Suppressor macrophage treated with lipopolysaccharide for 4 hours (primary cell): ENCODE data around the gene CMIP.
"Not testable (repeated sequence)": the region's sequence is repeated elsewhere in the genome, so short reads cannot be mapped to it uniquely, and the experiment has no call there.

Experiments
- DNase-seq: peaks from one replicate; pipeline ENCODE4 v3.0.0-alpha.2; 2020

CMIP gene

DNA sequence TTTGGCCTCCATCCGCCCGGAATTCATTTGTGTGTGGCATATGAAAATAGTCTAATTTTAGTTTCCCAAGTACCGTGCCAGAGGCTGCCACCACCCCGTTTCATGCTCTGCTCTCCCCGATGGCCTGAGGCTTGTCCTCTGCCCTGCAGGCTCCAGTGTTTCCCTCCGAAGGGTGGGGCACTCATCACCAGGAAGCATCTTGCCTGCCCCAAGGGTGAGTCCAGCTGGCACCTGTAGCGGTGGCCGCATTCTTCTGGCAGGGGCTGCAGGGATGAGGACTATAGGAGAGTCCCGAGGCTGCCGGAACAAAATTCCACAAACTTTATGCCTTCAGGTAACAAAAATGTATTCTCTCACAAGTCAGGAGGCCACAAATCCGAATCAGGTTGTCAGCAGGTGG lies 23.1 kb upstream of the CMIP start:
- DNase-seq = no peak

DNA sequence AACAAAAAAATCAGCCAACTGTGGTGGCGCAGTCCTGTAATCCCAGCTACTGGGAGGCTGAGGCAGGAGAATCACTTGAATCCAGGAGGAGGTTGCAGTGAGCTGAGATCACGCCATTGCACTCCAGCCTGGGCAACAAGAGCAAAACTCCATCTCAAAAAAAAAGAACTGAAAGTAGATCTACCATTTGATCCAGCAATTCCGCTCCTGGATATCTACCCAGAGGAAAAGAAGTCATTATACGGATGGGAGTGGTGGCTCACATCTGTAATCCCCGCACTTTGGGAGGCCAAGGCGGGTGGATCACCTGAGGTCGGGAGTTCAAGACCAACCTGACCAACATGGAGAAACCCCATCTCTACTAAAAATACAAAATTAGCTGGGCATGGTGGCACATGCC lies 22.5 kb upstream of the CMIP start:
- DNase-seq = not testable (repeated sequence)

DNA sequence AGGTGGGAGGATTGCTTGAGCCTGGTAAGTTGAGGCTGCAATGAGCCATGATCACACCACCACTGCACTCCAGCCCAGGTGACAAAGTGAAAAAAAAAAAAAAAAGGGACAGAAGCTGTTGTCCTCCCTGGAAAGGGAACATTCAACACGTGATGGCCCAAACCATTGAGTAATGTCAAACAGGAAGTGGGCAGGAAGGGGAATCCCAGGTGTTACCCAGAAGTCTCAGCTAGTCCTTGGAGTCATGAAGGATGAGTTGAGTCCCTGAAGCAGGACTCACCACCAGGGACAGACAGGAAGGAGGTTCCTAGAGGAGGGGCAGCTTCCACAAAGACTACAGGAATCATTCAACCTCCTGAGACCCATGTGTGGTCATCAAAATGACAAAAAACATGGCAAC lies 19.8 kb upstream of the CMIP start:
- peak; percentile 85 for DNase-seq

DNA sequence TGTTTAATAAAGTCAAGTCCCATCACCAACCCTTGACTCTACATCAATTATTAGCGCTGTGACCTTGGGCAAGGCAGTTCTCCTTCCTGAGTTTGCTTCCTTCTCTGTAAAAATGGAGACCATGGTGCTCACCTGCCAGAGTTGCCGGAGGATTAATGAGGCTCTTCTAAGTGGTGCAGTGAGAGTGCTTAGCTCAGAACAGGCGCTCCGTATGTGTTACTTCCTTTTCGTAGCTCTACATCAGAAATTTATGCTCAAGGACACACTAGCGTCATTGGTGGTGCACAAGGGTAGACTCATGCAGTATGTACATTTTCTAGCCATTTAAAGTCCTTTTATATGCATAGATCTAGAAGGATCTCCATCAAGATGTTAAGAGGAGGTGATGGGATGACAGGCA lies 17.4 kb upstream of the CMIP start:
- no peak for DNase-seq

DNA sequence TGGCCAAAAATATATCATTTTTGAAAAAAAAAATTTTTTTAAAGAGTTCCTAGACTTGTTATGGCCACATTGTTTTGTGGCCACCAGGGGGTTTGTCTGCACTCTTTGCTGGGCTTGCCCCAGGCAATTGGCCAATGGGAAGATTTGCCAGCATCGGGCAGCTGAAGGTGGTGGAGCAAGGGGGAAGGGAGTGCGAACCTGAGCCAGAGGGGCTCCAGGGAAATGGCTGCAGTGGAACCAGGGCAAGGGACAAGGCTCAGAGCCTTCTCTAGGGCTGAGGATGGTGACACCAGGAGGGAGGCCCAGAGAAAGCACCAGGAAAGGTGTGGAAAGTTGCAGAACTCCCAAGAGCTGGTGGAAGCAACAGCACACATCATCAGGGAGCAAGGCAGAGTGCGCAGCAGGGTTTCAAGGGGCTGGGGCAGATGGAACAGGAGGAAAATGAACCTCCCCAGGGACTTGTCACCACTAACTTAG lies 15.5 kb upstream of the CMIP start:
- peak; percentile 66 for DNase-seq

DNA sequence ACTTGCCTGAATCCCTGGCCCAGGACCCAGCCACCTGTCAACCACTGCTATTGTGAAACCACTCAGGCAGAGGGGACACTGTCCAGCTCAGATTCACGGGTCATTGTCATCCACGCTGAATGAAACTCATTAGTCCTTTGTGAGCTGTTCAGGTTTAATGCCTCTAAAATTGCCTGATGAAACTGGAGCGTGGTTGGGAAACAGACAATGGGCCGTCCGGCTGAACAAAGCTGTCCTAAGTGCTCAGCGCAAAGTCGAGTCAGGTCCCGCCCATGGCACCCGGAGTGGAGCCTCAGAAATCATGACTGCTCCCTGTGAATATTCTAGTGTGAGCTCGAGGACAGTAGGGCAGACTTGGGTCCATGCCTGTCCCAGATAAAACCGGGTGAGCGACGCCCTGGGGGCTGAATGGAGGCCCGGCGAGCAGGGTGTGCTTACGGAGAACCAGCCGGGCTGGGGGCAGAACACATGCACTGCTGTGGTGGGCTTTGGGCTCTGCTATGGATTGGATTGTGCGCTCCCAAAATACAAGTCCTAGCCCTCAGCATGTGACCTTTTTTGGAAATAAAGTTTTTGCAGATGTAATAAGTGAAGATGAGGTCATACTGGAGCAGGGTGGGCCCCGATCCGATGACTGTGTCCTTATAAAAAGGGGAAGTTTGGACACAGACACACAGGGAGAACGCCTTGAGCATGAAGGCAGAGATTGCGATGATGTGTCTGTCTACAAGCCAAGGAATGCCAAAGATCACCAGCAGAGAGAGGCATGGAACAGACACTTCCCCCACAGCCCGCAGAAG lies 12.9 kb upstream of the CMIP start:
- peak; percentile 95 for DNase-seq

DNA sequence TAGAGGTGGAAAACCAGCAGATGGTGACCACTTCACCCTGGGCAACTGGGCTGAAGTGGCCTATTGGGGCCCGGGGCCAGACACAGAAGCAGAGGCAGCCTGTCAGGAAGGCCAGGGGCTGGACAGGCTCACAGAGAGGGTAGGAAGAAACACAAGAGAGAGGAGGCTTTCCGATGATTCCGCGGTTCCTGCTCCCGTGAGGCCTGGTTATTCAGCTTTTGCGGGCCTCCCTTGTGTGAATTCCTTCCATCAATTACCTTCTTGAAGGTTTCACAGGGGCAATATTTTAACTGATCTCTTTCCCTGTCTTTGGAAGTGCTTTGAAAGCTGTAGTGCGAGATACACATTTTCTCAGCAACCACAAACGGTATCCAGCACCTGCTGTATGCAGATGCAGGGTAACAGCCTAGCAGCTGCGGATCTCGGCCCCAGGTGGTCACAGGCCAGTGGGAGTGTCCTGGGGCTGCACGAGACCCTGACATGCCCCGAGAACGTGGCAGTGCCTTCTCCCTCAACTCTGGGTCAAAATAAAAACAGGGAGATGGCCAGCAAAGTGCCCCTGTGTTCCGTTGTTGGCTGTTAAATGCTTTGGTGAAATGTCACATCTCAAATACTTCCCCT lies 11.6 kb upstream of the CMIP start:
- no peak for DNase-seq

DNA sequence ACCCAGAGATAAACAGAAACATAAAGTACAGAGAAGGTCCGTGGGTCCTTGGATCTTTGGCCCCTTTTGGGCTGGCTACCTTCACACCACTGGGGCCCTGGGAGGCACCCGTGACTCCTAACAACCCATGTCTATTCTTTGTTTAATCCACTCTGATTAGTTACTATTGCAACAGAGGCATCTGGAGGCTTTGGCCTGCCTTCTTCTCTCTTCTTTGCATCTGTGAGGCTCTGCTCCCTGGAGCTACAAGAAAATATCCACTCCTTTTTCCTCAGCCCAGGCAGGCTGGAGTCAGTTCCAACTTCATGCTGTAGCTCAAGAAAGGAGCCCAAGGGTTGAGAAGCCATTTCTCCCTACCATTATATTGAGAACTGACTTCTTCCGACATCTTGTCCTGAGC lies 9.5 kb upstream of the CMIP start:
- no peak for DNase-seq

DNA sequence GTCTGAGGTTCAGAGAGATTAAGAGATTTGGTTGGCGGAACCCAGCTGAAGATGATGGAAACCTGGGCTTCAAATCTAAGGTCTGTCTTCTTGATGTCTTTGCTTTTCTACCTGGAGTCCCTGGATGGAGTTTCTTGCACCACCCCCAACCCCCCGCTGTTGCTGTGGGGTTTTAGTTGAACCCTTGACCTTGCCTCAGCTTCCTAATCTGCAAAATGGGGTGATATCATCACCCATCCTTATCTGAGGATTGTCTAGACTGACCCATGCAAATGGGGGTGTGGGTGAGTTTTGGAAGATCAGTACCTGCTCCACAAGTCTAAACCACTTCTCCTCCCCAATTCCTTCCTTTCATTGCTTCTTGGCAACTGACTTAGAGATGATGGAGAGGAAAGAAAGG lies 9.0 kb upstream of the CMIP start:
- no peak for DNase-seq

DNA sequence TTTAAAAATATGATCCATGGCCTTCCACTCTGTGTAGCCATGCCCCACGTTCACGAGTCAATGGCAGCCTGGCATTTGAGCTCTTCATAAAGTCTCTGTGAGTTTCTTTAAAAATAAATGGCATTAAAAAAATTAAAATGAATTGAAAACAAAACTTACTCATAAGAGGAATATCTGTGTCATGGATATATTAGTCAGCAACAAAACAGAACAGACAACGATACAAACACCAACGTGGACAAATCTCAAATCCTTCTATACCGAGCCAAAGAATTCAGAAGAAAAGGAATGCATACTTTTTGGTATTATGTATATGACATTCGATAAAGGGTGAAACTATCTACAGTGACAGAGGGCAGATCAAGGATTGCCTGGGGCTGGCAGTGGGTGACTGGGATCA lies 8.2 kb upstream of the CMIP start:
- DNase-seq = peak; percentile 30

DNA sequence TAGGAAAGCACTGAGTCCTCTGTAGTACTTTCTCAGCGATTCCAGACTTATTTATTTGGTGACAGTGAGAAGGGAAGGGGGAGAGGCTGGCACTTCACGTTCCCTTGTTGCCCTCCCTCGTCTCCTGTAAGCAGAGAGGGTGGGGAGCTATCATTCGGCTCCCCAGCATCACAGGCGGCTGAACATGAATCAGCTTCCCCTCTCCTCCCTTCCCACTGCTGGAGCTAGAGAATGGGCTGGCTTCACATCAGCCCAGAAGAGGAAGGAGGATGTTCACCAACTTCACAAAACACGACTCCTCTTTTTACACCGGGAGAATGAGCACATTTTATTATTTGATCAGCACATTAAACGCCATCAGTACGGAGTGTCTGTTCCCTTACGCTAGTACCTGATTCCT lies 6.7 kb upstream of the CMIP start:
- DNase-seq = peak; percentile 85

DNA sequence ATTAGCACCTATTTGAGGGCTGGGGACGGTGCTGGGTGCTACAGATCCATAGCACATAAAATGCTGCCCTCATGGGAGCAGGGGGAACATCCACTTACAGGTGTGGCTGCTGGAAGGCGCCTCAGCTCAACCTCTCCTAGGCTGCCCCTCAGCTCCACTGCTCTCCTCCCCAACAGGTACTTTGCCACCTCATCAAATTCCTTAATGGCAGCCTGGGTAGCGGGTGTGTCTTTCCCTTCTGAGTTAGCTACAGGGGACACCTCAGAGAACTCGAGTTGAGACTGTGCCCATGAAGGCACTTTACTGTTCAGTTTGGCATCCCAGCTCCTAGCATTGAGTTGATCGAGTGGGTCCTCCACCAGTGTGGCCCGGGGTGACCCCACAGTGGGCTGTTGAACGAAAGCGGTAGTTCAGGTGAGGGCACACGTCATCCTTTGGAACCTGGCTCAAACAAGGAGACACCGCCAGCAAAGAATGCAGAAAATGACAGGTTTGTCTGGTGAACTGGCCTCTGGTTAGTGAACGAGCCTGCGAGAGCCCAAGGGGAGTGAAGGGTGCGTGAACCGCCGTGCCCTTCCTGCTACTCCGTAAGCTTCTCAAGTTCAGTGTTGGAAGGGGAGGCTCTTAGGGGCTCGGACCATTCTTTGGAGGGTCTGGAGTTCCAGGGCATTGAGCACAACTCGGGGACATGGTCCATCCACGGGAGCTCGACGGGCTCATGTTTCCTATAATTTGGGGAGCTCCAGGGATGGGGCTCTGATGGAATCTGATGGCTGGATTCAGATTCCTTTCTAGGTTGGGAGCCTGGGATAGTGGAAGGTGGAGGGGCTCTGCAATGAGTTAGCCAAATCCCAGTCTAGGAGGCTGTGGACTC lies 3.5 kb upstream of the CMIP start:
- no peak for DNase-seq

DNA sequence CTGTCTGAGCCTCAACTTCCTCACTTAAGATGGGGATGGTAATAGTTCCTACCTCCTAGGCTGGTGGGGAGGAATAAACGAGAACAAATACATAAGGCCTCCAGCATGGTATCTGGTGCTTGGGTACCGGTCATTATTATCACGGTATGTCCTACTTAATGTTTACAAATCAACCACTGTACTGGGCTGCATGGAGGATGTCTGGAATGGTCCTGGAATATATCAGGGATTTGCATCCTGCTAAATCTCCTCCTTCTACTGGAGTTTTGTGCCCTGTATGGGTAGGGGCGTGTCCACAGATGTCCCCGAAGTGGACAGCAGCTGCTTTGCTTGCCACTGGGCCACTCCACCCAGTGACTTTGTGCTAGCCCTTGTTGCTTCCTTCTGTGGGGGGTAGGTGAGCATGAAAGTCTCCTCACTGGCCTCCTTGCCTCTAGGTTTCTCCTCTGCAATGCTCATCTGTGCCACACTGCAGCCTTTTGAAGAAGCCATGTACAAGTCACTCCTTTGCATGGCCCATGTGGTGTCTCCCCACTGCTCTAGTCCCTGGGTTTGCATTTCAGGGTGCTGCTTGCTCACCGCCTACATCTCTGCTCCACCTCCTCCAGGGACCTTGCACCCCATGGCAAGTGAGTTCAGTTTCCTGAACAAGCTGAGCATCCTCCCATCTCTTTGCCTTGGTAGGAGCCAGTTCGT lies 2.2 kb upstream of the CMIP start:
- no peak for DNase-seq

DNA sequence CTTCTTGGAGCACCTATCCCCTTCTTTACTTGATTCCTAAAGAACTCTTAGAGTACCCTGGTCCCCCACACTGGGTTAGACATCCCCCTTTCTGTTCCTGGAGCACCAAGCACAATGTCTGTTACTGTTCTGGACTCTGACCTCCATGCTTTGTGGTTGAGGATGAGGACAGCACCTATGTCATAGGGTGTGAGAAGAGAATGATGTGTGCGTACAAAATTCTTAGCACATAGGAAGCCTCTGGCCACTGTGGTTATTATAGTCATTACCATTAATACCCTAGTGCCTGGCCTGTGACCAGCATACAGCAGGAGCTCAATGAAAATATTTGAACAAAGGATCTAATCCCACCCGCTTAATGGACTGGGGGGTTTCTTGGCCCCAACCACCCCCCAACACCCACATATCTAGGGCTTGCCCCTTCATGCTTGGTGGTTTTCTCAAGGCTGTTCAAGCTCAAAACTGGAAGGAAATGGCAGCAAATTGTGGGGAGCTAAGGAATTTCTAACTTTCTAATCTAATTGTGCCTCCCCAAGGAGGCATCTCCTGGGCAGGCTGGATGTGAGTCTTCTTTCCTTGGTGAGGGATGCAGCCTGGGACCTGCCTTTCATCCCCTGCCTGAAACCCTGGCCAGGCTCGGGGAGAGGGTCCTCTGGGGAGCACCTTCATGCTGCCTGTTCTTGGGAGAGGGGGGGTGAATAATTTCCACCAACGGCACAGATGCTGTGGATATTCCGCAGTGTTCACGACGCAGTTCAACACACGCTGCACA lies 1.5 kb upstream of the CMIP start:
- DNase-seq = peak; percentile 28

DNA sequence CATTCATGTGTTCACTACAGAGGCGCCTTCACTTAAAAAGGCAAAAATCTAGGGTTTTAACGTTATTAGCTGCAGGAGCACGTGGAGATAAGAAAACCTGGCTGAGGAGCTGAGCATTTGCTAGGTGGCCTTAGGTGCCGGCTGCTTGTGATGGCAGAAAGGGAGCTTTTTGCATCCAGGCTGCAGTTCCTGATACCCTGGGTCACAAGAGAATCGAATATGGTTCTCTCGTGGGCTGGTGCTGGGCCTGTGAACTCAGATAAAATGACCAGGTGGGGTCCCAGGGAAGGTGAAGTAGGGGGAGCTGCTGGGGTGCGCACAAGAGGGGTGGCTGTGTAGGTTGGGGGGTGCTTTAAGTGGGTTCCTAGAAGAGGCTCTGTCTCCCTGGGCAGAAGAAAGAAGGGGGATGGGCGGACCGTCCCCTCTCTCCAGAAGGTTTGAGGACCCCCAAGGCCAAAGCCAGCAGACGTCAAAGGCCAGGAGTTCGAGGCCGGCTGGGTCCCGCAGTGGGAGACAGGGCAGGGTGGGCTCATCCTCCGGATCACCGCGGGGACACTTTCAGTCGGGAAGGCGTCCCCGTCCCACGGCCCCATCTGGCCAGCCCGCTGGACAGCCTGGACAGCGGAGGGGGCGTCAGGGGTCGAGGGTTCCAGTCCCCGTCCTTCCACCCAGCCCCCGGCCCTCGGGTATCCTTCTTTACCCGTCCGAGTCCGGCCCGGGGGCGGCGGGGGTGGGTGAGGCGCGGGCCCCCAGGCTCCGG lies 740 bp upstream of the CMIP start:
- DNase-seq = no peak

DNA sequence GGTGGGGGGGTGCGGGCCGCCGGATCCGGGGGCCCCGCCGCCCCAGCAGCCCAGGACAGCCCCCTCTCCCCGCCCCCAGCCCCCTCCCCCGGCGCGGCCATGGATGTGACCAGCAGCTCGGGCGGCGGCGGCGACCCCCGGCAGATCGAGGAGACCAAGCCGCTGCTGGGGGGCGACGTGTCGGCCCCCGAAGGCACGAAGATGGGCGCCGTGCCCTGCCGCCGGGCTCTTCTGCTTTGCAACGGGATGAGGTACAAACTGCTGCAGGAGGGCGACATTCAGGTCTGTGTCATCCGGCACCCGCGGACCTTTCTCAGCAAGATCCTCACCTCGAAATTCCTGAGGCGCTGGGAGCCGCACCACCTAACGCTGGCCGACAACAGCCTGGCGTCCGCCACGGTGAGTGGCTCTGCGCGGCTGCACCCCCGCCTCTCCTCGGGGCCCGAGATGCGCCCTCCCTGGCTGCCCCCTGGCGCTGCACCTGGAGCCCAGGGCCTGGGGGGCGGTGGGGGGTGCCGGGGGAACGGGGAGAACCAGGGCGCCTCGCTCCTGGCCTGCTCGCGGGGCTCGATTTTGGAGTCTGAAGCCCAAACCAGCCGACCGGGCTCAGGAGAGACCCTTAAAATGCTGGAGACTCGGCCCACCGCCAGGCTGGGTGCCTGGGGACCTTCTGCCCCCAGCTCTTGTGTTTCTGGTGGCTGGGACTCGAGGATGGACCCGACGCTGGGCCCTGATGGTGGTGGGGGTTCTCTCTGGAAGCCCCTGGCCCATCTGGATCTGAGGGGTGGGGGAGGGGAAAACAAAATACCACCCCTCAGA lies 744 bp downstream of the CMIP start:
- no peak for DNase-seq

DNA sequence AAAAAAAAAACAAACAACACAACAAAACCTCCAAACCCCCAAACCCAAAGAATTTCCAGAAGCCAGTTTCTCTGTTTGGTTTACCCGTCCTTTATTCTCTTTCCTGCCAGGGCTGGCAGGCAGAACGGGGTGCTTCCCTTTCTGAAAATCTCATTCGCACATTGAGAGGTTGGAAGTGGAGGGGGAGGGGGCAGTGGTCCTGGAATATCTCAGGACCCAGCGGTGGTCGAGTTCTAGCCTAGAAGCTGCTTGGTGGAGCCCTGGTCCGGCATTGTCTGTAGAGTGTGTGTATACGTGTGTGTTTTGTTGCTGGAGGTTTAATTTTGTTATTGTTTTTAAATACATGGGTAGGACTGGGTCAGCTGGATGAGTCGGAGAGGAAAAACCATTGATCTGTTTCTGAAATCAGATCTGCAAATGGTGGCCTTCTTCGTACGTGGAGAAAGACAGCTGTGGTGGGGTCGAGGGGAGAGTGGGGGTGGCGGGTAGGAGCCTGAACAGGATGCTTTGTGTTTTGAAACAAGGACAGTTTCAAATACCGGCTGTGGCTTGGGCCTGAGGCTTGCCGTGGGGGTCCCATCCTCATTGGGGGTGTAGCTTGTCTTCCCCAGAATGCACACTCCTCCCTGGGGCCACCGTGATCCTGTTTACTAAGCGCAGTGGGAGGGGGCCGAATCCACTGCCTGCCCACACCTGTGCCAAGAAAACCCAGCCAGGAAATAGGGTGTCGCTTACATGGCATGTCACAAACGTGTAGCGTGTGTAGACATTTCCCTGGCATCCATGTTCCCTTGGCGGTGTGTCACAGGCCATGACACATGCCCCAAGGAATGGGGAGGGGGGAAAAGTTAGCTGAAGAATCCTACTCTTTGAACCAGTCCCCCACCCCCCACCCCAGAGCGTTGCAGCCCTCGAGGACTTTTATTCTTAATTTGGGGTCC lies 1.6 kb downstream of the CMIP start:
- no peak for DNase-seq

DNA sequence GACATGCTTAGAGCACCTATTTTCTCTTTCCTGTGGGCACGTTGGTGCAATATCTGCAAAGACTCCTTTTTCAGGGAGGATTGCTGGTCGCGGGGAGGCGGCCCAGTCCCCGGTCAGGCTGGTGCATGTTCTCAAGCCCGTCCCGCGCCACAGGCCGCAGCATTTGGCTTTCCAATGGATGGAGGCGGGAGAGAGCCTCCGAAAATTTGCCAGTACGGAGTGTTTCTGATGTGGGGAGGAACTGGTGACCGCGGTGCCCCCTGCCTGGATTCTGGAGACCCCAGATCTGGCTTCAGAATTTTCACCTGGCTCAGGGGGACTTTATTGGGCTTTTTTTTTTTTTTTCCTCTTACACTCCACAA lies 2.3 kb downstream of the CMIP start:
- DNase-seq = no peak

DNA sequence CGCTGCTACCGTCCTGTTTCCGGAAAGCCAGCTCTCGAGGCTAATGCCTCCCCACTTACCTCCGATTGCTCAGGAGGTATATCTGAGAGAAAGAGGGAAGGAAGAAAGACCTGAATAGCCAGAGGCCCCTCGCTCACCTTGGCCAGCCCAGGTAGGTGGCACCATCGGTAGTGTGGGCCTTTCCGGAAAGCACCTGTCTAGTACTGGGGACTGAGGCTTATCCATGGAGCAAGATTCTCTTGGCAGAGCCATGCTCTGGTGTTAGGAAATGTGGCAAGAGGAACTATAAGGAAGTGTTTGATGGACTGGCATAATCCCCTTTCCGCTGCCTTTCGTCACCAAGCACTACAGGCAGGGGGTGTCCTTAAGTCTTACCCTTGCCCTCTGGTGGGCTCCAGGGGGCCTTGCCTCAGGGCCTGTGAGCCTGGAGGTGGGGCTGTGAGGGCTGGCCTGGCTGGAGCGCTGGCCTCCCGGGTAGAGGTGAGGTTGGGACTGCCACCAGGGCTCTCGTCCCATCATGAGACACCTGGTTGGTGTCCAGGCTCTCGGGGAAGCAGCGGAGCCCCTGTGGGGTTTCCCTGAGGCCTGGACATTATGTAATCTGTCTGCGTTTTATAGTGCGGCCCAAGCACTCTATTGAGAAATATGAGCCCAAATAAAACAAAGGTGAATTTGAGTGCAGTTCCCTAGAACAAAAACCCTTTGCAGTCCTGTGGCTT lies 2.9 kb downstream of the CMIP start:
- peak; percentile 61 for DNase-seq
